Epithelial cell of proximal tubule (primary cell): Measurements from ENCODE around the gene MKRN3. TPM values are rescaled to one million over a fixed set of nuclear protein-coding genes. Genes with fewer than 3 reads are reported as not detected.

Experiments
- DNase-seq: peaks from one replicate; pipeline ENCODE4 v3.0.0-alpha.2; 2011; ENCODE audit warnings: low read depth
- H3K4me3 ChIP-seq: 2 replicates; pipeline ENCODE4 v1.5.1; 2011; ENCODE audit warnings: low read depth, mild to moderate bottlenecking, low read length
- CTCF ChIP-seq: conservative IDR thresholded peaks from 2 replicates; pipeline ENCODE4 v1.5.1; 2012; ENCODE audit warnings: low read depth, mild to moderate bottlenecking, low read length
- total RNA-seq: library from RNA; depleted of rRNA; stranded (reverse); fragments of >200 nt; gene quantifications from 2 replicates; pipeline ENCODE4 v1.2.3, GENCODE V29; 2015

The MKRN3 gene
- total RNA-seq, 1 donor from 2014 or later: 0.81 TPM

DNA sequence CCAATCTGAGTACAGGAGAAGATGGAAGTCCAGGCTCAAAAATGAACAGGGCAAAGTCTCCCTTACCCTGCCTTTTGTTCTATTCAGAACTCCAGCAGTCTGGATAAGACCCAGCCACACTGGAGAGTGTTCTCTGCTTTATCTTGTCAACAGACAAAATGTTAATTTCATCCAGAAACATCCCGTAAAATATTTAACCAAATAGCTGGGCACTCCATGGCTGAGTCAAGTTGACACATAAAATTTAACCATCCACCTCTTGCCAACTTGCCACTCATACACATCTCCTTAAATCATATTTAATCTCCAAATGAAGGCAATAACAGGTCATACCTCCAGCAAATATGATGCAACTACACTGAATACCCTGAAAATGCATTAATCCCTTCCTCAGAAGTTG is 33.6 kb downstream of the MKRN3 start:
- TF ChIP-seq CTCF: no peak
- H3K4me3 ChIP-seq: no peak overlapping the region
- no peak for DNase-seq

DNA sequence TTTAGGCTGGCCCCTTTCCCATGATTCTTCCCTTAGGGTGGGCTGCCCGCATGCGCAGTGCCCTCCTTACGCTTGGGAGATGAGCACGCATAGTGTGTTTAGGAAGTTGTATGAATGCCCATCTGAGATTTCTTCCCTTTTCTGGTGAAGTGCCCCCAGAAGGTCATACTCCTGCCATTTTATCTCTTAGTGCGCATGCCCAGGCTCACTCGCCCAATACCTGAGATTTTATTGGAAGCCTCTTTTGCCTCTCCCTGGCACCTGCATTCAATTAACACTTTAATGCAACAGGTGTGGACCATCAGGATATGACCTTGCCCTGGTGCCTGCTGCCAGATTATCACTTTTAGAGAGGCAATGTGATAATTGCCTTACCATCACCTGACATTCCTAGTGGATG is 36.6 kb downstream of the MKRN3 start:
- no peak overlapping the region for H3K4me3 ChIP-seq
- no peak for DNase-seq
- no peak for TF ChIP-seq CTCF

DNA sequence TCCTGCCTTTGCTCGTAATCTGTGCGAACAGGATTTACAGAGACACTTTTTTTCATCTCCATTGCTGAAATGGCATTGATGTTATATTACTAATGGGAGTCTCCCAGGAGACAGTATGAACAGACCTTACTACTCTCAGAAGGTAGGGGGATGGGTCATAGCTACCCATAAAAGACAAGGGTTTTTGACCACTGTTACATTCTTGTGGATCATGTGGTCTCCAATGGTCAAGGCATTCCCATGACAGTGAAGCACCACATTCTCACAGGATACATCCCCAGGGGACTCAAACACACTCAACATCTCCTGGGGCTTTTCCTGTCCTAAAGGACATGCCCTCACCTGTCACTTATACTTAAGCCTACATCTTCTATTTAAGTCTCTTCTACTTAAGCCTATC is 40.8 kb downstream of the MKRN3 start:
- no peak for DNase-seq
- TF ChIP-seq CTCF: no peak
- no peak overlapping the region for H3K4me3 ChIP-seq

DNA sequence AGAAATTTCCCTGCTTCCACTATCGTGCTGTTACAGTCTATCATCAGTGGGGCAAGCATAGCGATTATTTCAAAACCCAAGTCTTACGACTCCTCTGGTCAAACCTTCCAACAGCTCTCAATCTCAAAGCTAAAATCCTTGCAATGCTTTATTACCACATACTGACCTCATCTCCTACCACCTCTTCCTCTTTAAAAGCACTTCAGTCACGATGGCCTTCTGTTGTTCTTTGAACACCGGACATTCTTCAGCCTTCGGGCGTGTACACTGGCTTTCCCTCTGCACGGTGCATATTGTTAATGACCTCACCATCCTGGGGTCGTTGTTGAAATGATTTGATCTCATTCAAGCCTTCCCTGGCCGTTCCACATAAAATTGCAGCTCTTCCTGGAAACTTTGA is 51.1 kb downstream of the MKRN3 start:
- no peak overlapping the region for H3K4me3 ChIP-seq
- TF ChIP-seq CTCF: no peak
- DNase-seq: no peak

Other genes starting within 250 kb of the MKRN3 start
- not detected in 2 replicates for gene GOLGA6L26, start 231.5 kb upstream of the MKRN3 start, total RNA-seq
- gene GOLGA8S, start 210.9 kb upstream of the MKRN3 start, total RNA-seq: not detected in 2 replicates
- not detected in 2 replicates for gene GOLGA6L2, start 118.4 kb upstream of the MKRN3 start, total RNA-seq
- gene MAGEL2, start 82.2 kb downstream of the MKRN3 start, total RNA-seq: 0.07 and 0.23 TPM in 2 replicates
- 56.8 and 77.3 TPM in 2 replicates for gene NDN, start 121.6 kb downstream of the MKRN3 start, total RNA-seq